ENCODE measurements around the gene H19.

H19 gene

GRCh38 chr11:1997755-1998154 is at the start of gene H19:
TSS of gene H19 (minus strand) at chr11:1997842.
- TF ChIP-seq EGR1 (IDR thresholded peaks at IDR 0.05) (no peak), CREB1 (IDR thresholded peaks at IDR 0.05; ENCODE audit: low read depth) (no peak), TAF1 (IDR thresholded peaks at IDR 0.05; ENCODE audit: low read depth) (no peak), FOXM1 (IDR thresholded peaks at IDR 0.05; ENCODE audit: borderline replicate concordance, low read depth) (no peak), CEBPB (IDR thresholded peaks at IDR 0.05) (no peak)

GRCh38 chr11:2041963-2042362 is 44.3 kb upstream of the H19 start:
- TF ChIP-seq CEBPB (IDR thresholded peaks at IDR 0.05) (no peak), TAF1 (IDR thresholded peaks at IDR 0.05; ENCODE audit: low read depth) (no peak), USF1 (IDR thresholded peaks at IDR 0.05) (no peak), NFIC (IDR thresholded peaks at IDR 0.05) (no peak), REST (IDR thresholded peaks at IDR 0.05; ENCODE audit: low read depth) (no peak), RAD21 (IDR thresholded peaks at IDR 0.05; ENCODE audit: low read depth) (no peak), MAX (IDR thresholded peaks at IDR 0.05) (no peak), CREB1 (IDR thresholded peaks at IDR 0.05; ENCODE audit: low read depth) (no peak), ZBTB7A (IDR thresholded peaks at IDR 0.05; ENCODE audit: low read depth) (no peak)

GRCh38 chr11:2041153-2041552 is 43.5 kb upstream of the H19 start:
- TF ChIP-seq RAD21 (IDR thresholded peaks at IDR 0.05; ENCODE audit: low read depth) (no peak), NFIC (IDR thresholded peaks at IDR 0.05) (no peak), FOXM1 (IDR thresholded peaks at IDR 0.05; ENCODE audit: borderline replicate concordance, low read depth) (no peak), MAX (IDR thresholded peaks at IDR 0.05) (no peak)

- TF ChIP-seq MAX (IDR thresholded peaks at IDR 0.05) (no peak), RAD21 (IDR thresholded peaks at IDR 0.05; ENCODE audit: low read depth) (no peak), TCF12 (IDR thresholded peaks at IDR 0.05; ENCODE audit: low read depth) (no peak), TEAD4 (IDR thresholded peaks at IDR 0.05) (no peak), CEBPB (IDR thresholded peaks at IDR 0.05) (no peak), YY1 (IDR thresholded peaks at IDR 0.05; ENCODE audit: low read depth) (no peak), NFIC (IDR thresholded peaks at IDR 0.05) (no peak), REST (IDR thresholded peaks at IDR 0.05; ENCODE audit: low read depth) (no peak)
These were observed 41.6 kb upstream of the H19 start for GRCh38 chr11:2039198-2039759.

GRCh38 chr11:2036863-2037486 is 39.3 kb upstream of the H19 start:
- TF ChIP-seq CREB1 (IDR thresholded peaks at IDR 0.05; ENCODE audit: low read depth): no peak
- TF ChIP-seq TAF1 (IDR thresholded peaks at IDR 0.05; ENCODE audit: low read depth): no peak
- no peak for TF ChIP-seq REST (IDR thresholded peaks at IDR 0.05; ENCODE audit: low read depth)
- no peak for TF ChIP-seq USF1 (IDR thresholded peaks at IDR 0.05)
- no peak for TF ChIP-seq MAX (IDR thresholded peaks at IDR 0.05)
- TF ChIP-seq NFIC (IDR thresholded peaks at IDR 0.05): no peak
- TF ChIP-seq YY1 (IDR thresholded peaks at IDR 0.05; ENCODE audit: low read depth): no peak
- no peak for TF ChIP-seq TCF12 (IDR thresholded peaks at IDR 0.05; ENCODE audit: low read depth)
- no peak for TF ChIP-seq TEAD4 (IDR thresholded peaks at IDR 0.05)
